SW480 (cell line): ENCODE results near the gene GPR156.
A peak's percentile ranks its signal among the peaks of the same experiment; 100 is the strongest.

ENCODE experiments used
- DNase-seq: peaks from one replicate; pipeline ENCODE4 v3.0.0-alpha.2; 2016; ENCODE audit warnings: low spot score

GPR156 gene

DNA sequence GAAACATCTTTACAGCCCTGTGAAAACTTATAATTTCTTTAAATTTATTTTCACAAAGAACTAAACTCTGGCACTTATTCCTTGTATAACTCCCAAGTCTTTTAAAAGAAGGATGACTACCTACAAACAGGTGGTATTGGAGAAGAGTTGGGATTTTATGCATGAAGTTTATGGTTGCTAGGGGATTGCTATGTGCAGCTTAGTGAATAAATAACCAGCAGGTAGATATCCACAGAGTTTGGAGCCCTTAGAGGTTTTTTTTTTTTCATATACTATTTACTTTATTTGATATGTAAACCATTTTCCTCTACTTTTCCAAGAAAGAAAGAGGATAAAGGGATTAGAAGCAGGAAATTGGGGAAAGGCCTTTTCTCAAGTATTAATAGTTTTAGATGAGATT, 91.5 kb downstream of the GPR156 start:
- DNase-seq = no peak

- no peak for DNase-seq
Measured at GRCh38 chr3:120192579-120192978, 92.4 kb downstream of the GPR156 start.

- DNase-seq = no peak
Measured at GRCh38 chr3:120192159-120192558, 92.9 kb downstream of the GPR156 start.

- DNase-seq = no peak
Measured at GRCh38 chr3:120182613-120183511, 102.2 kb downstream of the GPR156 start.

GRCh38 chr3:120181632-120182031, 103.4 kb downstream of the GPR156 start:
- no peak for DNase-seq

DNA sequence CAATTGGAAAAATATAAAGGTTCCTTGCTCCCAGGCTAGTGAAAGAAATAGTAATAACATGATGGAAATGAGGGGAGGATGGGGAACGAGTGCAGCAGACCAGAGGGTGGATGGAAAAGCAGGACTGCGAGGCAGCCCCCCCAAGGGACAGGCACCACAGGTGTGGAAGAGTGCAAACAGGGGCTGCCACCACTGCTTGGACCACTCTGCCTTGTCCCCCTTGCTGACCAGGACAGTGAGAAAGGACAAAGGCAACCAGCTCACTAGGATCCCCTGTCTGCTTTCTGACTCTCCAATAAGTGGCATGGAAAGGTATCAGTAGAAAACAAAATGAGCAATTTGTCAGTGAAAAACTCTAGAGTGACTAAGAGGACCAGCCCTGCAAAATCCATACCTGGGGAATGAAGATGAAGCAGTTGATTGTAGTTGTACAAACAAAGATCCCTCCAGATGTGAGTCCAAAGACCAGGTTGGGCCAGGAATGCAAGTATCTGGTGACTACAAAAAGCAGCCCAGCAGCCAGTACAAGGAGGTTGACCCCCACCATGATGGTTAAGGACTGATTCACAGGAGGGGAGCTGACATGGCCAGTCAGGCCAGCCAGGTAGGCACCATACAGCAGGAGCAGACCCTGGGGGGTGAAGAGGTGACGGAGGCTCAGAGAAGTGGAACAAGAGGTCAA, 104.2 kb downstream of the GPR156 start:
- no peak for DNase-seq

GRCh38 chr3:120177707-120178306, 107.2 kb downstream of the GPR156 start:
- DNase-seq = no peak

GRCh38 chr3:120177151-120177550, 107.9 kb downstream of the GPR156 start:
- no peak for DNase-seq

DNA sequence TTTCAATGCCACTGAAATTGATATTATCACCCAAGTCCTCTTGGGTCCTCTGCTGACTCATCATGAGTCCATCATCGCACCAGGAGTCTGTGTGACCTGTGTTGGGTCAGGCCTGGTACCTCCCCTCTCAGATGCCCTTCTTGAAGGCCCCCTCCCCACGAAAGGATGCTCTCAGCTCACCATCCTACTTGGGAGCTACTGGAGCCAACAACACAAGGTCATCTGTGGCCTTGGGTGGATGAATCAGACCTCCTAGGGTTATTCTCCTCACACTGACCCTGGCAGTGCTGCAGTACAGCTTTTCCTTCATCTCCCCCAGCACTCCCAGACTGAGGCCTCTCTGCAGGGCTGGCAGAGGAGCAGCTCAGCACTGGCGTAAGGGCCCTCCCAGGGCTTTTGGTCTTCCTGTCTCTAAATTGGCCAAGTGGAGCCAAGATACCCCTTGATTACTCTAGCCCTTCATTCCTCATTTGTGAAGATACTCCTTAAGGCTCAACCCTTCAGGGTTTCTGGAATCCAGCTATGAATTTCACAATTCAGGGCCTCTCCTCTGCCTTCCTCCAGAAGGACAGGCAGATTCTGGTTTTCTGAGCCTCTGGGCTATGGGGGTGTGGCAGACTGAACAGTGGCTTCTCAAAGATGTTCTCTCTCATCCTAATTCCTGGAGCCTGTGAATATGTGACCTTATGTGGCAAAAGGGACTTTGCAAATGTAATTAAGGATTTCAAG, 110.0 kb downstream of the GPR156 start:
- no peak for DNase-seq

DNA sequence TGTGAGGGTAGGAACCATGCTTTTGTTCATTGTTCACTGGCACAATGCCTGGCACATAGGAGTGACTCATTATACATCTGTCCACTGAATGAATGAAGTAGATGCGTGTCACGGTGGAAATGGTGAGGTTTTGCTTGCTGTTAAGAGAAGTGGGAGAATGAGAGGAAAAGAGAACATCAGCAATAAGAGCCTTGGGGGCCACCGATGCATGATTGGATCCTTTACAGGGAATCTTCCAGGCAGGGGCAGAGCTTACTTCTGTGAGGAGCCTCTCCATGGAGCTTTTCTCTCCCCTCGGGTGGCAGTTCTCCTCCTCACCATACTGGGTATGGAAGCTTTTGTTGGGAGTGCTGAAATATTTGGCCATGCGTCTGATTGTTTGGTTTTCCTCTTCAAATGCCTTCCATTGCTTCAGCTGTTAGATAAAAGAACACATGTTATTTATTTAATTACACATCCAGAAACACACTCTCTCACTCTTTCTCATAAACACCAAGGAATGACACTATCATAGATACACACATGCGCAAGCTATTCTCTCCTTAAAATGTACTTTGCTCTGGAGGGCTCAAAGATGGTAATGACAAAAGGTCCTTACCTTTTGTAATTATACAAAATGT, 111.9 kb downstream of the GPR156 start:
- no peak for DNase-seq

GRCh38 chr3:120172070-120172469, 113.0 kb downstream of the GPR156 start:
- no peak for DNase-seq

DNA sequence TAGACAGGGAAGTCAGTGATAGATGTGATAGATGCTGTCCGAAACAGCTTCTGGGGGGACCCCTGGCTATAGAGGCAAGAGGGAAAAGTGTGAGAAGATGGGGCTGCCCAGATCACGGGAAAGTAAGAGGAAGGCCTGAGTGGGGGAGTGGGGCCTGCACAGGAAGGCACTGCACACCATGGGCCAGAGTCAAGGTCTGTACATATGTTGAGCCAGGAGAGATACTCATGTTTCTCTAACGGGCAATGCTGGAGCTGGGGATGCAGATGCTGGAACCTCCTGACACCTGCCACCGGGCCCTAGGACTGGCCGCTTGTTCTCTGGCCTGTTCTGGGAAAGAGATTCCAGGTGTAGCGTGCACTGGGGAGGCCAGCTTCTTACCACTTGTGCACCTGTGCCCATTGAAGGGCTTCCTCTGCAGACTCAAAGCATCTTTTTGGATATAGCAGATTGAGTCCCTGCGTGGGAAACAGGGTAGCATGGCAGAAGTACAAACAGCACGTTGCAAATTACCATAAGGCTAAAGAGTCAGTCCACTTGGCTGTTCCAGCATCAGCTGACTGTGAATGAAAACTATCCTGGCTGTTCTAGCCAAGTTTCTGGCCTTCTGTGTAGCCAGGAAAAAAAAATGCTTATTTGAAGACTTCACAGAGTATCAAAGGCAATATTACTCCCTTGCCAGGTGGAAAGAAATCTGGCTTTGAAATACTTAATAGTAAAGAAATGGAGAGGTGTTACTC, 113.7 kb downstream of the GPR156 start:
- no peak for DNase-seq

DNA sequence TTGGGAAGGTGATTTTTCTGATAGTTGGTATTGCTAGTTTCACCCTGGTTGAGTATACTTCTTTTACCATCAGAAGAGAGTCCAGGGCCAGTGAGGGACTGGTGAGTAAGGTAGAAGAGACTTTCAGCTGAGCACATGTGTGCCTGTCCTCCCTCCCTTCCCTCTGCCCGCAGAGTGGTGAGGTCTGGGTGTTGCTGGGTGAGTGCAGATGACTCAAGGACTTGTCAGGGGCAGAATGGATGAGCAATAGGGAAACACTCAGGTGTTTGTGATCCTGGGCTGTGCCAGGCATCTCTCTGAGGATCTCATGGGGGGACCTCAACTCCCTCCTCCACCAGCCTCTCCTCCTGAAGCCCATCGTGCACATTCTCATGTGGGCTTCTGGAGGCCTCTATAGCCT, 114.8 kb downstream of the GPR156 start:
- peak; percentile 50 for DNase-seq

DNA sequence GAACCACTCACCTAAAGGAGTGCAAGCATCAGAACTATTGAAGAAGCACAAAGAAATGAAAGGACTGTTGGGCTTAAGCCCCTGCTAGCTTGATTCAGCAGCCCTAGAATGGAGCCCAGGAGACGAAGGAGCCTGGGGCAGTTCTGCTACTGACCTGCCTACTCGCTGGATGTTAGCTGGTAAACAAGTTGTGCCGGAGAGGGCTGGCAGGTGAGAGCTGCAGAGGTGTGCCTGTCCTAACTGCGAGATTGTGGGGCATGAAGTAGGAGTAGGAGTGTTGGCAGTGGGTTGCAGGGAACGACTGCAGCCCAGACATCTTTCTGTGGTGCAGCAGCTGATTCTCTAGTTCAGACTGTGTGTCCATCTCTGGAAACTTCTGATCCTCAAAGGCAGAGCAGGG, 115.6 kb downstream of the GPR156 start:
- no peak for DNase-seq

GRCh38 chr3:120168611-120169010, 116.4 kb downstream of the GPR156 start:
- no peak for DNase-seq

DNA sequence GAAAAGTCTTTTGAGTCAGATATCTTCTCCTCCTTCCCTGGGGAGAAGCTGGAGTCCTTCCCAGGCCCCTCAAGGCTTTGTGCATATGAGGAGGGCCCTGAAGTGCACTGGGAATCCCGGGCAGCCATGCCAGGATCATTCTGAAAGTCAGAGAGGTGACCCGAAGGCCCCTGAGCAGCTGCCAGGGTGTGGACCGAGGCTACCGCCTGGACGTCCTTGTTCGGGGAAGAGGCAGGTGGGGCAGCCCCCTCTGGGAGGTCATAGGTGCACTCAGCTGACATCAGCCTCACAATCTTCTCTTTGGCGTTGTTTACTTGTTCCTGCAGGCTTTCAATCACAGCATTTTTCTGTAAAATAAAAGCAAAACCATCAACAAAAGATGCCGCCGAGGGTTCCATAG, 117.0 kb downstream of the GPR156 start:
- no peak for DNase-seq

DNA sequence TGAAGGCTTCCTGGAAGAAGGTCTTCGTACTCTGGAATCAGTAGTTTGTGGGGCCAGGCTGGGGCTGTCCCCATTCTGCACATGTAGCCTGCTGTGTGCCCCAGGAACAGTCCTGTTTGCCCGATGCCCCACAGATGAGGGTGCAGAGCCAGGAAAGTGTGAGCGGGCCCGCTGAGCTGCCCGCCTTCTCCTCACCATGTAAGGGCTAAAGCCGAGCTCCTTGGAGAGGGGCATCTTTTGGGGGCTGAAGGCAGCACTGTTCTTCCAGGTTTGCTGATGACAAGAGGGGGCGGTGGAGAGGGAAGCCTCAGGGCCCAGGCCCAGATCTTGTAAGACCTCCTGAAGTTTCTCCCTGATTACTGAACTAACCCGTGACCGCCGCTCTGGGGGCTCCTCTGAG, 117.5 kb downstream of the GPR156 start:
- no peak for DNase-seq

DNA sequence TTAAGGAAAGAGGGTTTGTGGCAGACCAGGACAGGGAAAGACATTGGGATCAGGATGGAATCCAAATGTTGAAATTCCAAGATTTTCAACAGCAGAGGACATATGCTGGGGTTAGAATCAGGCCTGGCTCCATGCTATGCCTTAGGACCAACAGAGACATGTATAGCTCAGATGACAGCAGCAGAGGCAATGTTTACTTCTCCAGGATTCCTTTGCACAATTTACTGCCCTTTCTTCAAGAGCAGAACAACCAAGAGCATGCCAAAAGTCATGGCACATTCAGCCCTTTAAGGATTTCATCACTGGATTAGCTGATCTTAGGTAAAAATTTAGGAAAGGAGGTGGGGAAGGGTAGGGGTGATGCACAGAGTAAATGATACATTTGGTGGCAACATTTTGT, 121.2 kb downstream of the GPR156 start:
- no peak for DNase-seq

DNA sequence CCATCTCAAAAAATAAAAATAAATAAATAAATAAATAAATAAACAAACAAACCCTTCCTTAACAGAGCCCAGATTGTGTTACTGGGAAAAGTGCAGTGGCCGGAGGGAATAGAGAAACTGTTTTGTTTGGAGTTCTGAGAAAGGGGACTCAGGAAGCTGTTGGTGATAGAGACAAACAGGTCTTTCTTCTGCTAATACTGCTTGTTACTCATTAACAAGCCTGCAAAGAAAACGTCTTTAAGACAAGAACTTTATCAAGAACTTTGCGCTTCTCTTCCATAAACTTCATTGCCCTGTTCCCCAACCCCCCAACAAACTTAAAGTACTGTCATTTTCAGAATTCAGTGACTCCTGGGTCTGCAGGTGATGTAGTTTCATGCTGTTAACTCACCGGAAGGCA, 122.0 kb downstream of the GPR156 start:
- no peak for DNase-seq

DNA sequence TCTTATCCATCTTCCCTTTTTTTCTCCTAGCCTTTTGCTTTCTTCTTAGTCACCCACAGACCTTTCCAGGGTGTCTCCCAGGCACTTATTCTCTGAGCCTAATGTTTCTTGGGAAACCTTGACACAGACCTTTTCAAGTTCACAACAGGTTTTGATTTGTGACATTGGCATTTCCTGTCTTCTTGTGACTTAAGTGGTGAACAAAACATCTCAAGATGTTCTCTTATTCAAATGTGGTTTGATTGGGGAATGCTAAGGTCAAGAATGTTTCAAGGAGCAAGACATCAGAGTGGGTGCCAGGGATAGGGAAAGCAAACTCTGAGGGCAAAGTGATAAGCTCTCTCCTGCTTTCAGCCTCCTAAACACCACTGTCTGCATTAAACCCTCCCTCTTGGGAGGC, 122.6 kb downstream of the GPR156 start:
- DNase-seq = no peak

DNA sequence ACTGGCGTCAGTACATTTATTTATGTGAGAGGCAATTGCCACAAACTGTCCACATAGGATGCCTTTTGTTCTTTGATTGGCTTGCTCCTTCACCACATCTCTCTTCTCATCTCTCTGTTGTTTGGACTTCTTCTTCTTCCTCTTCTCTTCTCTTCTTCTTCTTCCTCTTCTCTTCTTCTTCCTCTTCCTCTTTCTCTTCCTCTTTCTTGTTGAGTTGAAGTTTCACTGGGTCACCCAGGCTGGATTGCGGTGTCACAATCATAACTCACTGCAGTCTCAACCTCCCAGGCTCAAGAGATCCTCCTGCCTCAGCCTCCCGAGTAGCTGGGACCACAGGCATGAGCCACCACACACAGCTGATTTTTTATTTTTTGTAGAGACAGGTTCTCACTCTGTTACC, 123.1 kb downstream of the GPR156 start:
- DNase-seq = no peak
